Activated CD8-positive, alpha-beta memory T cell treated with anti-CD3 and anti-CD28 coated beads for 4 hours (primary cell): ENCODE measurements around the gene ACOD1.
A peak's percentile ranks its signal among the peaks of the same experiment; 100 is the strongest.
"Not testable (repeated sequence)": the region's sequence is repeated elsewhere in the genome, so short reads cannot be mapped to it uniquely, and the experiment has no call there.

Experiments
- DNase-seq, 2 donors: peaks; one replicate each; pipeline ENCODE4 v3.0.0-alpha.2; 2020; ENCODE audit warnings: low read depth in 2 of 2

The ACOD1 gene

GRCh38 chr13:76948149-76948548 lies at the start of gene ACOD1:
Gene ACOD1, plus strand, starts transcription at chr13:76948511. Its CDS starts 48 bp downstream, at chr13:76948559.
- DNase-seq: no peak

- not testable (repeated sequence) for DNase-seq
These were observed 49.2 kb upstream of the ACOD1 start for GRCh38 chr13:76899066-76899465.

DNA sequence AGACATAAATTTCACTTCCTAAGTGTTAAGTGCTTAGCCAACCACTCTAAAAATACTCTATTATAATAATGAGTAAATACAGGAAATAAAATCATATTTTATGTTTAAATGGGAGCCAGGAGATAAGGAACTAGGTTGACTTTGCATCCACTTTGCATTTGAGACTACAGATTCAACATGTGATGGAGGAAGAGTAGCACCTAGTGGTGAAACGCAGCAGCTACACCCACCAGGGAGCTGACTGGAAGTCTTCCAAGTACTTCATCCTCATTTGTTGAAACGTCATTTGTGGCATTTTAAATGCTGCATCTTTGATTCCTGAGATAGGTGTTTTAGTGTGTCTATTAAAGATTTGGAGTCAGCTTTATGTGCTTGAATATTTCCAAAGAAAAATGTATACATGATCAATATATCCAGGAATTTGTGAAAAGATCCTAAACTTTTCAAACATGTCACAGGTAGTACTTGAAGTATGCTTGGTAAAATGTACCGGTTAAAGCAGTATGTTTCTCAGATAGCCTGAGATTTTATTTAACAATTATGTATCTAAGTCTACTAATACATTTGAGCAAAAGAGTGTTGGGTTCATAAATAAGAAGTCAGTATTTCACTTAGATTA lies 44.7 kb upstream of the ACOD1 start:
- peak; percentile 25 to 52 for DNase-seq

DNA sequence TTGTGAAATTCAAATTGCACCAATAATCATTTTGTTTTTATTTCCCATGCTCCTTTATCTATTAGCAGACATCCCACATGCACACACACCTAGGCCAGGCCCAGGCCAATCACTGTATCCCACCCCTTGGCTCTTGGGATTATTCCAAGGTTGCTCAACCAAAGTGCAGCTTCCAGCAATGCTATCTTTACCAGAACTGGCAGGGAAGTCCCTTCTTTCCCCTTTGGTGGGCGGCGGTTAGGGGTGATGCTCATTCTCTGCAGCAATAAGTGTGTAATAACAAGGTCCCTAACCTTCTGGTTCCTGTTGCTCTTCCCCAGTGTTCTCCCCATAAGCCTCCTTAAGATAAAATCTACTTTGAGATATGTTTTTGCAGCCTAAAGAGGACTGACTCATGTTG lies 43.8 kb upstream of the ACOD1 start:
- DNase-seq: no peak

DNA sequence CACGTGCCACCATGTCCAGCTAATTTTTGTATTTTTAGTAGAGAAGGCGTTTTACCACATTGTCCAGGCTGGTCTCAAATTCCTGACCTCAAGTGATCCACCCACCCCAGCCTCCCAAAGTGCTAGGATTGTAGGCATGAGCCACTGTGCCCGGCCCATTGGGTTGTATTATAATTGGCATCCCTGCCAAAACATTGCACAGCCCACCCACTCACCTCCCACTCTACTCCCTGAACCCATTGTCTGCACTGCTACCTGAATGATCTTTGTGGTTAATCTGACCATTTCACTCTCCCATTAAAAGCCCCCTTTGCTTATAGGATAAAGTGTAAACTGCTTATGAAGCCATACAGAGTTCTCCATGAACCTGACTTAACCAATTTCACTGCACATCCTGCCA lies 35.8 kb upstream of the ACOD1 start:
- DNase-seq: no peak

DNA sequence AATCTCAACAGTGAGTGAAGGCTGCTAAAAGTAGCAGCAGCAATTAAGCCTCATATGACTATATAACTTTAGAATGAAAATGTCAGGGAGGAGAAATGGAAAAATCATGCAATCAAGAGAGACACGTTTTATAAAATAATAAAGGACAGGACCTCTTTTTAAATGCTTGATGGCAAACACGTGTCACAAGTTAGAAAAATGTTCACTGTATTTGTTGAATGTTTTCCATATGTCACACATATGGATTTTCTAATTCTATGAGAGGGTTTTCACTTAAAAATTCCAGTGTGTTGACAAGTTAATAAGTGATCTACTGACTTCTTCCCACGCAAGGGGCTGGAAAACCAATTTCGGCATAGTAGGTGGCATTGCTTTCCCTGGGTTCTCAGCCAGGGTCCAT lies 34.4 kb upstream of the ACOD1 start:
- DNase-seq: no peak

- no peak for DNase-seq
These were observed 31.2 kb upstream of the ACOD1 start for GRCh38 chr13:76917095-76917494.

DNA sequence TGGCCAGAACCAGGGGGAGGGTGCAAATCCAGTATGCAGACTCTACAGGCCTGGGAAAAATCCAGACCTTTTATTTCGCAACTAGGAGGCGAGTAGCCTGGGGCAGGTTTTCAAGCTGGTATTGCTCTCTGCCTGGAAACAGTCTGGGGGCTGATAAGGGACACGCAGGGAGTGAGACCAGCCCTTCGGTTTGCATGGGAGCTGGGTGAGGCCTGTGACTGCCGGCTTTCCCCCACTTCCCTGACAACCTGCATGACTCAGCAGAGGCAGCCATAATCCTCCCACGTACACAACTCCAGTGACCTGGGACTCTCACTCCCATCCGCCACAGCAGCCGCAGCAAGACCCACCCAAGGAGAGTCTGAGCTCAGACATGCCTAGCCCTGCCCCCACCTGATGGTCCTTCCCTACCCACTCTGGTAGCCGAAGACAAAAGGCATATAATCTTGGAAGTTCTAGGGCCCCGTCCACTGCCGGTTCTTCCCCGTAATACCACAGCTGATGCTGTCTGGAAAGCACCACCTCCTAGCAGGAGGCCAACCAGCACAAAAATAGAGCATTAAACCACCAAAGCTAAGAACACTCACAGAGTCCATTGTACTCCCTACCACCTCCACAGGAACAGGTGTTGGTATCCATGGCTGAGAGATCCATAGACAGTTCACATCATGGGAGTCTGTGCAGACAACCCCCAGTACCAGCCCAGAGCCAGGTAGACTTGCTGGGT lies 30.4 kb upstream of the ACOD1 start:
- not testable (repeated sequence) for DNase-seq

DNA sequence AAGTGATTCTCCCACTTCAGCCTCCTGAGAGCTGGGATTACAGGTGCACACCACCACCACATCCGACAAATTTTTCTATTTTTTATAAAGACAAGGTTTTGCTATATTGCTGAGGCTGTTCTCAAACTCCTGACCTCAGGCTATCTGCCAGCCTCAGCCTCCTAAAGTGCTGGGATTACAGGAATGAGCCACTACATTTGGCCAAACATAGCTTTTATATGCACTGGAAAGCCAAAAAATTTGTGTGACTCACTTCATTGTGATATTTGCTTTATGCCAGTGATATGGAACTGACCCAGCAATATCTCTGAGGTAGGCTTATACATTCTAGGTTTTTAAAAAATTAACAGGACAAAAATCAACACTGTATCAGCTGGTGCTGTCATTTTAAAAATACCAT lies 26.8 kb upstream of the ACOD1 start:
- no peak for DNase-seq

DNA sequence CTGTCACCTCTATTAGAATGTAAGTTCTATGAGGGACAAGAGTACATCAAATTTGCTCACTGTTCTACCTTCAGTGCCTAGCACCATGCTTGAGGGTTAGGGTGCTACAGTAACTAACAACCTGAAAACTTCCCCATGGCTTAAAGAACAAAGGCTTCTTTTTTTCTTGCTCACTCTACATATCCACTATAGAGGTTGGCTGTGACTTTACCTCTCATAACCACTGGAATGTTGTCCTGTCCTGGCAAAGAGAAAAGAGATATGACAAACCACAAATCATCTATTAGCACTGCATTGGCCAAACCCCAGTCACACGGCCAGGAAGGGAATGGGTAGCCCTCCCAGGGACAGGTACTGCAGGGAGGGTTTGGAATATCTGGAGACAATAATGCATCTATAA lies 23.2 kb upstream of the ACOD1 start:
- no peak for DNase-seq

DNA sequence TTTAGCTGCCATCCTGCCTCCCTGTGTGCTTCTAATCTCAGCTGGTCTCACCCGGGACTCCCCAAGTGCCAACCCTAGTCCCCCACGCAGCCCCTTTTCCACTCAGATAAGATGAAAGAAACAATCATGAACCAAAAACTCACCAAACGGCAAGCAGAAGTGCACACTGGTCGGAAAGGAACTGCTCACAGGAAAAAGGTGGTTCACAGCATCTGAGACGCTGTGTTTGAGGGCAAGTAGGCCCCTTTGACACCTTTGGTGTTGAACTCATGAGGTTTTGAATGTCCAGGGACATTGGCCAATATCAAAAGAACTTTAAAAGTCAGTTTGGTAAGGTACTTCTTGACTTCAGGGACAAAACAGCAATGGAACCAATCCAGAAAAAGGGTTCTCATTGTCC lies 20.4 kb upstream of the ACOD1 start:
- DNase-seq: no peak

GRCh38 chr13:76928456-76928855 lies 19.9 kb upstream of the ACOD1 start:
- no peak for DNase-seq

- no peak for DNase-seq
These were observed 19.0 kb upstream of the ACOD1 start for GRCh38 chr13:76929320-76929719.

GRCh38 chr13:76929851-76930374 lies 18.4 kb upstream of the ACOD1 start:
- DNase-seq: no peak

GRCh38 chr13:76932076-76932475 lies 16.2 kb upstream of the ACOD1 start:
- DNase-seq: no peak

DNA sequence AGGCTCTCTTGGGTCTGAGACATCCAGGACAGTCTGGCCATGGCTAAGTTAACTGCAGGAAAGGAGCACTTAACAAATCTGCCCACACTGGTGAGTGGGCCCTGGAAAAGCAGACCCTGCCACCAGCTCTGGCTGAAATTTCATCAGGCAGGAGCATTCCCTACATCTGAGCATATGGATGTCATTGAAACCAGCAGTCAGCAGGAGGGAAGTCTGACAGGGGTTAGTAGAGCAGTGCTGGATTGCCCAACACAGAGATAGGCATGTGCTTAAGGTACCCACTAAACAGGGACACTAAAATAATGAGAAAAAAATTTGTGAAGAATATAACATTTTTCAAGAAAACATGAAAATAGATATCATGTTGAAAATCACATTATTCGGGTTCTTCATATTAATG lies 13.6 kb upstream of the ACOD1 start:
- no peak for DNase-seq

DNA sequence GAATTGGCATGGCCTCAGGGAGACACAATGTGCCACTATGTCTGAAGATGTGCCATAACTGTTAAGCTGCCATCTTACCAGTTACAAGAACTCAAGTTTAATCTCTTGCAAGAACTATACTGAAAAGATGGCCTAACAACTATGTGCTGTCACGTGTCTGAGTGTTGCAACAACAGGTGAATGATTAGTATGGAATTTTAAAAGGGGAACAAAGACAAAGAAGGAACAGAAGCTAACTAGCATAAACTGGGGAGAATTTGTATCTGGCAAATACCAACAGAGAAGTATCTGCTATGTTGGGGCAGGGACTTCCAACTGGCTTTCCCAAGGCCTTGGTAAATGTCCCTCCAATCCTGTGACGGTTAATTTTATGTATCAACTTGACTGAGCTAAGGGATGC lies 11.5 kb upstream of the ACOD1 start:
- no peak for DNase-seq

- no peak for DNase-seq
These were observed 11.0 kb upstream of the ACOD1 start for GRCh38 chr13:76937281-76937820.

- no peak for DNase-seq
These were observed 9.1 kb upstream of the ACOD1 start for GRCh38 chr13:76939215-76939614.

DNA sequence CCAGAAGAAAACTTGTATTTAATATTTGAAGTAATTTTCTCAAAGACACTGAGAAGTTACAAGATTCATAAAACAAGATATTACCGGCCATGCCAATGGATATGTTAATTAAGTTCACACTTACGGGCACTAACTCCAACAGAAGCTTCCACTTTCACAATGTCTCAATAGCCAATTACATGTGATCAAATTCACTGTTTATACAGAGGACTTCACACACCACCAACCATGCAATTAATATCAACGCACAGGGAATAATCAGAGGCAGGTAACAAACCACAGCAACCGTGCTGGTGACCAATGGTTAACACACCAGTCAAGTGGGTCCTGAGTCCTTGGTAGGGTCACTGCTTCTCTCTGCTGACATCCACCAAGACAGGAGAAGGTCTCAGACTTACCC lies 5.9 kb upstream of the ACOD1 start:
- DNase-seq: no peak

DNA sequence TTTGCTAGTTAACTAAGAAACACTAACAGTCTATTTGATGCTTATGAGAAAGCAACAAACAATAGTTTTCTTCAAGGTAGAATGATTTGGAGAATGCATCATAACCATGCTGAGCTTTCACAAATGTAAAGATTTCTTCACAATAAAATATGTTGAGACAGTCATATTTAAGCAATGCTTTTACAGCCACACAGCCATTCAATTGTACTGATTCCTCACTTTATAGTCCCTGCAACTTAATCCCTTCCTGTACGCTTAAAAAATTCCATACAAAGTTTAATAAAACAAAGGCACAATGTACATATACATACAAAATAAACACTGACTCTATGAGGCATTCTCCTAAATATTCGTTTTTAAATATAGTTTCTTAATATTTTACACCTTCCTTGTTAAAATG lies 4.7 kb upstream of the ACOD1 start:
- DNase-seq: no peak

DNA sequence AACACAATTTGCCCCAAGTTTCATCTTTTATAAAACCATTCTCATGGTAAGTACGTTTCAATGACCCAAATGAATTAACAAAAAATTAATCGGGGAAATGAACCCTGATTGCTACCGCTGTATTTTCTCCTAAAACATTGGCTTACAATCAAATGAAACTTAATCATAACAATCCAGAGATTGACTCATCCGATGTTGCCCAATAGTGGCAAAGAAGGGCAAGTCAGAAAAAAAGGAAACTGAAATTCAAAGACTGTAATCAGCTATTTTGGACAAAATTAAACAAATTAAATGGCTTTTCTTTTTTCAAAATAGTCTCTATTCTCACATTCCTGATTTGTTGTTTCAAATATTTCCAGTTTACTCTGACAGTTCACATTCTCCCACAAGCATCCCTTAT lies 3.9 kb upstream of the ACOD1 start:
- no peak for DNase-seq

DNA sequence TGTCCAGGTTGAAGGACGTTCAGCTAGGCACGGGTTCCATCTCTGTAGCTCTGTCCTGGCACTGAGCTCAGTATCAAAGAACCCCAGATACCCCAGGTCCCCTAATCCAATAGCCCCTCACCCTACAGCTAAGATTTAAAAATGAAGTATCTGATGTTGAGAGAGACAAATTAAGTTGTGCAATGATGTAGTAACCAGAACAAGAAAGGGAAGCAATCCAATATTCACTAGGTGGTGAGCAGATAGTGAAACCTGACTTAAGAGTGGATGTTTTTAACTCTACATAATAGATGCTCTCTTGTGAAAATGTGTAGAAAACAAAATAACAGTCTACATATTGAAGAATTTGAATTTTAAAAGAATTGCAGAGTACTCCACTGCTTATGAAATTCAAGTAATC lies 1.8 kb downstream of the ACOD1 start:
- no peak for DNase-seq
